ENCODE results near the gene SLK.

The SLK gene

GRCh38 chr10:103967448-103968071, 620 bp downstream of the SLK start:
- no peak for TF ChIP-seq CTCF (conservative IDR thresholded peaks at IDR 0.05; ENCODE audit: low read depth)
- ChIA-PET CTCF (interaction anchor here (0.7 to 0.9 kb wide), 2 partner anchors 79 to 291 kb away, joined by 3 read pairs; no protein-coding TSS in a partner anchor), POLR2A (ENCODE audit: low non-redundant PET) (interaction anchor here (0.6 kb wide), 1 partner anchor 78 kb away, joined by 3 read pairs; no protein-coding TSS in a partner anchor)
- peak; percentile 48 for DNase-seq (ENCODE audit: low spot score)
- peak overlapping the region; percentile 89 for H3K27ac ChIP-seq

- POLR2A ChIA-PET (ENCODE audit: low non-redundant PET): interaction anchor here (0.6 kb wide), 1 partner anchor 79 kb away, joined by 3 read pairs; no protein-coding TSS in a partner anchor
- H3K27ac ChIP-seq: peak overlapping the region; percentile 76
- DNase-seq (ENCODE audit: low spot score): no peak
- no peak for TF ChIP-seq CTCF (conservative IDR thresholded peaks at IDR 0.05; ENCODE audit: low read depth)
- CTCF ChIA-PET: interaction anchor here (0.5 to 0.9 kb wide), 3 partner anchors 46 to 290 kb away, joined by 3 read pairs; no protein-coding TSS in a partner anchor
These were observed 1.8 kb downstream of the SLK start for GRCh38 chr10:103968441-103969391.

GRCh38 chr10:103969436-103969835, 2.5 kb downstream of the SLK start:
- no peak for DNase-seq (ENCODE audit: low spot score)
- H3K27ac ChIP-seq: peak overlapping the region; percentile 76
- CTCF ChIA-PET: interaction anchor here (0.6 to 1.1 kb wide), 2 partner anchors 152 to 158 kb away, joined by 3 to 4 read pairs; partner anchors contain the start of gene SFR1
- POLR2A ChIA-PET (ENCODE audit: low non-redundant PET): no interaction called here
- no peak for TF ChIP-seq CTCF (conservative IDR thresholded peaks at IDR 0.05; ENCODE audit: low read depth)

- H3K27ac ChIP-seq: no peak overlapping the region
- no peak for DNase-seq (ENCODE audit: low spot score)
- ChIA-PET POLR2A (ENCODE audit: low non-redundant PET) (no interaction called here), CTCF (interaction anchor here (0.5 to 1.1 kb wide), 4 partner anchors 50 to 241 kb away, joined by 3 to 5 read pairs (median 4); partner anchors contain the start of gene SFR1)
- no peak for TF ChIP-seq CTCF (conservative IDR thresholded peaks at IDR 0.05; ENCODE audit: low read depth)
These were observed 3.1 kb downstream of the SLK start for GRCh38 chr10:103969857-103970627.

GRCh38 chr10:103975169-103975568, 8.2 kb downstream of the SLK start:
- DNase-seq (ENCODE audit: low spot score): no peak
- no peak for TF ChIP-seq CTCF (conservative IDR thresholded peaks at IDR 0.05; ENCODE audit: low read depth)

More at GRCh38 chr10:103975169-103975568, 8.2 kb downstream of the SLK start:
- no peak overlapping the region for H3K27ac ChIP-seq
- ChIA-PET POLR2A (ENCODE audit: low non-redundant PET) (no interaction called here), CTCF (no interaction called here)
